PC-3 (cell line): ENCODE data around the gene SUSD4. TPM values are rescaled to one million over a fixed set of nuclear protein-coding genes. Genes with fewer than 3 reads are reported as not detected.

Source experiments
- ATAC-seq: fragments of 200-7000 bp; cut with Tn5 transposase; 2 replicates; pipeline ENCODE4 v1.9.1; 2020; ENCODE audit warnings: mild to moderate bottlenecking, moderate library complexity
- BruUV-seq: library from RNA; stranded (reverse); fragments of 400-500 nt; replicated peaks from 2 replicates; lab custom pipeline; 2021; lab: Mats Ljungman, UMichigan
- CTCF ChIA-PET: fragments of 300-600 bp; sonication (Branson Sonifier 250); formaldehyde crosslinking; loops from one replicate; lab custom pipeline; 2022; ENCODE audit warnings: antibody characterized with exemption; lab: Charles Lee
- POLR2A ChIA-PET: fragments of 300-600 bp; sonication (Branson Sonifier 250); formaldehyde crosslinking; loops from one replicate; lab custom pipeline; 2022; ENCODE audit warnings: antibody characterized with exemption; ENCODE audit not compliant: unreplicated experiment; lab: Charles Lee
- DNase-seq: peaks from one replicate; pipeline ENCODE4 v3.0.0-alpha.2; 2015
- H2AFZ ChIP-seq: fragments of 300-600 bp; sonication (generic); 2 replicates; pipeline ENCODE4 v1.6.0; 2016; ENCODE audit warnings: antibody characterized with exemption, low read length
- H3F3A ChIP-seq: fragments of 300-600 bp; sonication (generic); one replicate; pipeline ENCODE4 v1.6.0; 2017; ENCODE audit warnings: antibody characterized with exemption, low read length, control low read depth, mild to moderate bottlenecking; ENCODE audit not compliant: unreplicated experiment
- H3K27ac ChIP-seq: fragments of 300-600 bp; sonication (generic); 2 replicates; pipeline ENCODE4 v1.5.1; 2016; ENCODE audit warnings: mild to moderate bottlenecking, low read length
- H3K27me3 ChIP-seq: fragments of 300-600 bp; sonication (generic); 2 replicates; pipeline ENCODE4 v1.6.1; 2016; ENCODE audit warnings: low read length, mixed read lengths
- H3K36me3 ChIP-seq: fragments of 300-600 bp; sonication (generic); 2 replicates; pipeline ENCODE4 v1.6.1; 2016; ENCODE audit warnings: low read depth, mixed run types, low read length, mixed read lengths
- H3K4me1 ChIP-seq: fragments of 300-600 bp; sonication (generic); 2 replicates; pipeline ENCODE4 v1.5.1; 2016; ENCODE audit warnings: low read length; ENCODE audit not compliant: insufficient read depth
- H3K4me2 ChIP-seq: fragments of 300-600 bp; sonication (generic); 2 replicates; pipeline ENCODE4 v1.6.0; 2016; ENCODE audit warnings: low read length
- H3K4me3 ChIP-seq: fragments of 300-600 bp; sonication (generic); 2 replicates; pipeline ENCODE4 v1.5.1; 2016; ENCODE audit warnings: mild to moderate bottlenecking, low read length, mixed read lengths
- H3K79me2 ChIP-seq: fragments of 300-600 bp; sonication (generic); 2 replicates; pipeline ENCODE4 v1.6.1; 2017; ENCODE audit warnings: low read length, mixed read lengths
- H3K9ac ChIP-seq: fragments of 300-600 bp; sonication (generic); 2 replicates; pipeline ENCODE4 v1.6.0; 2016; ENCODE audit warnings: mild to moderate bottlenecking, low read length
- H3K9me2 ChIP-seq: fragments of 300-600 bp; sonication (generic); replicated peaks from 2 replicates; pipeline ENCODE4 v1.6.1; 2016; ENCODE audit warnings: mixed run types, low read length, mixed read lengths
- H3K9me3 ChIP-seq: fragments of 300-600 bp; sonication (generic); 2 replicates; pipeline ENCODE4 v1.6.1; 2016; ENCODE audit warnings: low read length, mixed read lengths
- H4K20me1 ChIP-seq: fragments of 300-600 bp; sonication (generic); 2 replicates; pipeline ENCODE4 v1.6.1; 2016; ENCODE audit warnings: low read length, mixed read lengths
- EZH2 ChIP-seq: fragments of 300-600 bp; sonication (generic); IDR thresholded peaks from one replicate; pipeline ENCODE4 v1.6.1; 2017; ENCODE audit warnings: antibody characterized with exemption, mild to moderate bottlenecking, low read length; ENCODE audit not compliant: unreplicated experiment
- EZH2phosphoT487 ChIP-seq: fragments of 300-600 bp; sonication (generic); IDR thresholded peaks from 2 replicates; pipeline ENCODE4 v1.6.1; 2018; ENCODE audit warnings: mild to moderate bottlenecking, antibody characterized with exemption, low read length, borderline replicate concordance
- intact Hi-C: fragments of 100-400 bp; cut with micrococcal nuclease; formaldehyde crosslinking; loops from 2 replicates; pipeline ENCODE4 v1.9.0; 2023
- total RNA-seq: library from RNA; depleted of rRNA; stranded (reverse); fragments of >200 nt; gene quantifications from 2 replicates; pipeline ENCODE4 v1.2.3, GENCODE V29; 2014
- TF ChIP-seq, protein P1 (sequence below): fragments of 300-600 bp; sonication (generic); conservative IDR thresholded peaks from 2 replicates; pipeline ENCODE4 v1.5.1; 2017; ENCODE audit warnings: antibody characterized with exemption, low read depth, mild to moderate bottlenecking, low read length

The SUSD4 gene
- total RNA-seq, 1 experiment from 2014 or later: 5.2 TPM

DNA sequence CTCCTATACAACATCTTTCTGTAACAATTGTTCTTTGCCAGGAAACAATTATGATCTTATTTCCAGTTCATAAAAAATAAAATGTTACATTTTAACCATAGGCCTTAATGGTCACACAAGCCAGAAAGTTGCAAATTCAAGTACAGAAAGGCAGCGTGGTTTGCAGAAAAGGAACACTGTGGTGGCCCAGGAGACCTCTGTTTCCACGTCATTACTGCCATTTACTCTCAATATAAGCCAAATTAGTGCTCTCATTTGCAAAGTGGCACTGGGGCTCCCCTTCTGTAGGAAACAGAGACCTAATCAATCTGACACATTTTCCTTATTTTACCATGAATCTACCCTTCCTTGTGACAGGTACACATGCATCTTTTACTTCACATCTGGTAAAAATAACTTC lies 141.6 kb downstream of the SUSD4 start:
- POLR2A ChIA-PET: no interaction called here
- intact Hi-C loops: no loop called here

GRCh38 chr1:223221686-223222085 lies 142.3 kb downstream of the SUSD4 start:
- no peaks in the 10 kb centered on the region for H3K4me1 ChIP-seq
- no peaks in the 10 kb centered on the region for H4K20me1 ChIP-seq
- no TSS peak for BruUV-seq
- no peaks in the 10 kb centered on the region for H3K36me3 ChIP-seq
- no peak overlapping the region for H3K27ac ChIP-seq
- CTCF ChIA-PET: no interaction called here
- no peaks in the 10 kb centered on the region for H3K79me2 ChIP-seq
- H3F3A ChIP-seq: no peaks in the 10 kb centered on the region
- H3K4me2 ChIP-seq: no peak overlapping the region
- DNase-seq (no peak), ATAC-seq (no peak)
- H2AFZ ChIP-seq: no peak overlapping the region
- no peak overlapping the region for H3K4me3 ChIP-seq
- H3K9me3 ChIP-seq: peaks cover 8% of the 10 kb centered on the region; the same call in 1 of the 2 replicates
- POLR2A ChIA-PET: no interaction called here
- intact Hi-C loops: no loop called here
- H3K9me2 ChIP-seq: no peaks in the 10 kb centered on the region
- H3K9ac ChIP-seq: no peak overlapping the region
- TF ChIP-seq EZH2 (no peak), EZH2phosphoT487 (no peak)
- TF ChIP-seq, protein P1, sequence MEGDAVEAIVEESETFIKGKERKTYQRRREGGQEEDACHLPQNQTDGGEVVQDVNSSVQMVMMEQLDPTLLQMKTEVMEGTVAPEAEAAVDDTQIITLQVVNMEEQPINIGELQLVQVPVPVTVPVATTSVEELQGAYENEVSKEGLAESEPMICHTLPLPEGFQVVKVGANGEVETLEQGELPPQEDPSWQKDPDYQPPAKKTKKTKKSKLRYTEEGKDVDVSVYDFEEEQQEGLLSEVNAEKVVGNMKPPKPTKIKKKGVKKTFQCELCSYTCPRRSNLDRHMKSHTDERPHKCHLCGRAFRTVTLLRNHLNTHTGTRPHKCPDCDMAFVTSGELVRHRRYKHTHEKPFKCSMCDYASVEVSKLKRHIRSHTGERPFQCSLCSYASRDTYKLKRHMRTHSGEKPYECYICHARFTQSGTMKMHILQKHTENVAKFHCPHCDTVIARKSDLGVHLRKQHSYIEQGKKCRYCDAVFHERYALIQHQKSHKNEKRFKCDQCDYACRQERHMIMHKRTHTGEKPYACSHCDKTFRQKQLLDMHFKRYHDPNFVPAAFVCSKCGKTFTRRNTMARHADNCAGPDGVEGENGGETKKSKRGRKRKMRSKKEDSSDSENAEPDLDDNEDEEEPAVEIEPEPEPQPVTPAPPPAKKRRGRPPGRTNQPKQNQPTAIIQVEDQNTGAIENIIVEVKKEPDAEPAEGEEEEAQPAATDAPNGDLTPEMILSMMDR: no peak
- no peaks in the 10 kb centered on the region for H3K27me3 ChIP-seq

More for the DNA sequence above, 141.6 kb downstream of the SUSD4 start:
- CTCF ChIA-PET: no interaction called here
- no peaks in the 10 kb centered on the region for H3K79me2 ChIP-seq
- H3K27ac ChIP-seq: no peak overlapping the region
- no peak for TF ChIP-seq EZH2phosphoT487
- TF ChIP-seq, protein P1: no peak
- TF ChIP-seq EZH2: no peak
- DNase-seq (no peak), ATAC-seq (no peak)
- H2AFZ ChIP-seq: no peak overlapping the region
- H3K9me2 ChIP-seq: no peaks in the 10 kb centered on the region
- H3F3A ChIP-seq: no peaks in the 10 kb centered on the region
- peaks cover 8% of the 10 kb centered on the region; the same call in 1 of the 2 replicates for H3K9me3 ChIP-seq
- no peak overlapping the region for H3K4me2 ChIP-seq
- BruUV-seq: no TSS peak
- no peaks in the 10 kb centered on the region for H3K4me1 ChIP-seq
- no peaks in the 10 kb centered on the region for H3K36me3 ChIP-seq
- H4K20me1 ChIP-seq: no peaks in the 10 kb centered on the region
- no peak overlapping the region for H3K9ac ChIP-seq
- no peak overlapping the region for H3K4me3 ChIP-seq
- no peaks in the 10 kb centered on the region for H3K27me3 ChIP-seq

DNA sequence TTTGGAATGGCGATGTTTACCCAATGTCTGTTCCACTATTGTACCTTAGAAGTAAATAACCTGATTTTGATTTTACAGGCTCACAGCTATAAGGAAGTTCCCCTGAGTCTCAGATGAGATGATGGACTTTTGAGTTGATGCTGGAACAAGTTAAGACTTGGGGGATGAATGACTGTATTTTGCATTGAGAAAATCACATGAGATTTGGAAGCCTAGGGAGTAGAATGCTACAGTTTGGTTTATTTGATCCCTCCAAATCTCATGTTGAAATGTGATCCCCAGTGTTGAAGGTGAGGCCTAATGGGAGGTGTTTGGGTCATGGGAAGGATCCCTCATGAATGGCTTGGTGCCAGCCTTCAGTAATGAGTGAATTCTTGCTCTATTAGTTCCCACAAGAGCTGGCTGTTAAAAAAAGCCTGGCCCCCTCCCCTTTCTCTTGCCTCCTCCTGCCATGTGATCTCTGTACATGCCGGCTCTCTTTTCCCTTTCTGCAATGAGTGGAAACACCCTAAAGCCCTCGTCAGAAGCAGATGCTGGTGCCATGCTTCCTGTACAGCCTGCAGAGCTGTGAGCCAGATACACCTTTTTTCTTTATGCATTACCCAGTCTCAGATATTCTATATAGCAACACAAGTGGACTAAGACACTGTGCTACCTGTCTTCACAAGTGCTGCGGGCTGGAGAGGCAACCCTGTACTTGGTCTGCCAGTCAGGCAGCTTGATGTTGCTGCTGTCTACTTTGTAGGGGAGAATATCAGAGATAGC lies 143.9 kb downstream of the SUSD4 start:
- Histone ChIP-seq H3K9me3 (peaks cover 8% of the 10 kb centered on the region; the same call in 1 of the 2 replicates), H3K9ac (no peak overlapping the region), H3K4me2 (no peak overlapping the region), H3K36me3 (no peaks in the 10 kb centered on the region), H3K9me2 (no peaks in the 10 kb centered on the region), H3F3A (no peaks in the 10 kb centered on the region), H4K20me1 (no peaks in the 10 kb centered on the region), H3K27ac (no peak overlapping the region), H3K4me1 (no peaks in the 10 kb centered on the region), H3K4me3 (no peak overlapping the region), H3K27me3 (no peaks in the 10 kb centered on the region), H2AFZ (no peak overlapping the region), H3K79me2 (no peaks in the 10 kb centered on the region)
- TF ChIP-seq EZH2 (no peak), EZH2phosphoT487 (no peak)
- TF ChIP-seq, protein P1: no peak
- ATAC-seq: no peak
- ChIA-PET CTCF (no interaction called here), POLR2A (no interaction called here)
- intact Hi-C loops: no loop called here
- no TSS peak for BruUV-seq
- no peak for DNase-seq
